Measurements from ENCODE around the gene ZSCAN20.

GRCh38 chr1:33471416-33471815 is 1.0 kb upstream of the ZSCAN20 start:
- TF ChIP-seq CTCF (optimal IDR thresholded peaks at IDR 0.05 in 1 of 3, IDR thresholded peaks at IDR 0.05 in 1 of 3, conservative IDR thresholded peaks at IDR 0.05 in 1 of 3; ENCODE audit: extremely low read depth in 1 of 3, insufficient read depth in 2 of 3, low read length in 3 of 3) (no peak), EZH2 (IDR thresholded peaks at IDR 0.05; ENCODE audit: low read length) (no peak)

All from keratinocyte (primary cell).